Posterior vena cava (tissue), 2 donors: ENCODE results near the gene APOLD1. TPM values are rescaled to one million over a fixed set of nuclear protein-coding genes. Genes with fewer than 3 reads are reported as not detected.
"Not testable (repeated sequence)": the region's sequence is repeated elsewhere in the genome, so short reads cannot be mapped to it uniquely, and the experiment has no call there.

Source experiments
- DNase-seq: peaks from one replicate; pipeline ENCODE4 v3.0.0-alpha.2; 2020; ENCODE audit warnings: low spot score
- intact Hi-C, 2 donors: fragments of 100-400 bp; cut with DNase I; formaldehyde crosslinking; loops; one replicate each; pipeline versions ENCODE4 v1.14.1 to v1.14.2; 2022 to 2023
- total RNA-seq, 2 donors: library from RNA; stranded (reverse); fragmentation: NEBNext Ultra II Directional; extraction: Animal tissue kit (Norgen Biotek cat#: 25700); gene quantifications; one replicate each; pipeline ENCODE4 v1.2.1, GENCODE V29; 2021
- donor health status: DM: yes; HTN: yes; CAD: no.
- donor health status: DM: yes; HTN: yes; CAD: no.

APOLD1 gene
- total RNA-seq, 2 donors from 2014 or later: 22.4 to 45.1 TPM

GRCh38 chr12:12779529-12779928, 5.9 kb upstream of the APOLD1 start:
- no peak for DNase-seq
- intact Hi-C loops: no loop called here

GRCh38 chr12:12784116-12784515, 1.3 kb upstream of the APOLD1 start:
- intact Hi-C loops: no loop called here
- no peak for DNase-seq

GRCh38 chr12:12786351-12786705, 869 bp downstream of the APOLD1 start:
- intact Hi-C loops: no loop called here
- no peak for DNase-seq

DNA sequence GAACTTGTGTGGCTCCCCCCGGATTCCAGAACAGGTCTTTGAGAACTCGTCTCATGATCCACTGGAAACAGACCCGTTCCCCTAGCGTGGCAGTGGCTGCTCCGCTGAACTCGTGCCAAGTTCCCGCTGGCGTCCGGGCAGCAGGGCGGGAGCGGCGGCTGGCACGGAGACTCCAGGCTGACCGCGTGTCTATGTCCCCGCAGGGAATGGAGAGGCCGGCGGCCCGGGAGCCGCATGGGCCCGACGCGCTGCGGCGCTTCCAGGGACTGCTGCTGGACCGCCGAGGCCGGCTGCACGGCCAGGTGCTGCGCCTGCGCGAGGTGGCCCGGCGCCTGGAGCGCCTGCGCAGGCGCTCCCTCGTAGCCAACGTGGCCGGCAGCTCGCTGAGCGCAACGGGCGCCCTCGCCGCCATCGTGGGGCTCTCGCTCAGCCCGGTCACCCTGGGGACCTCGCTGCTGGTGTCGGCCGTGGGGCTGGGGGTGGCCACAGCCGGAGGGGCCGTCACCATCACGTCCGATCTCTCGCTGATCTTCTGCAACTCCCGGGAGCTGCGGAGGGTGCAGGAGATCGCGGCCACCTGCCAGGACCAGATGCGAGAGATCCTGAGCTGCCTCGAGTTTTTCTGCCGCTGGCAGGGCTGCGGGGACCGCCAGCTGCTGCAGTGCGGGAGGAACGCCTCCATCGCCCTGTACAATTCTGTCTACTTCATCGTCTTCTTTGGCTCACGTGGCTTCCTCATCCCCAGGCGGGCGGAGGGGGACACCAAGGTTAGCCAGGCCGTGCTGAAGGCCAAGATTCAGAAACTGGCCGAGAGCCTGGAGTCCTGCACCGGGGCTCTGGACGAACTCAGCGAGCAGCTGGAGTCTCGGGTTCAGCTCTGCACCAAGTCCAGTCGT, 1.5 kb downstream of the APOLD1 start:
- intact Hi-C loops: no loop called here
- peak; percentile 93 for DNase-seq

- DNase-seq: no peak
- intact Hi-C loops: no loop called here
These were observed 2.7 kb downstream of the APOLD1 start for GRCh38 chr12:12788131-12788530.

DNA sequence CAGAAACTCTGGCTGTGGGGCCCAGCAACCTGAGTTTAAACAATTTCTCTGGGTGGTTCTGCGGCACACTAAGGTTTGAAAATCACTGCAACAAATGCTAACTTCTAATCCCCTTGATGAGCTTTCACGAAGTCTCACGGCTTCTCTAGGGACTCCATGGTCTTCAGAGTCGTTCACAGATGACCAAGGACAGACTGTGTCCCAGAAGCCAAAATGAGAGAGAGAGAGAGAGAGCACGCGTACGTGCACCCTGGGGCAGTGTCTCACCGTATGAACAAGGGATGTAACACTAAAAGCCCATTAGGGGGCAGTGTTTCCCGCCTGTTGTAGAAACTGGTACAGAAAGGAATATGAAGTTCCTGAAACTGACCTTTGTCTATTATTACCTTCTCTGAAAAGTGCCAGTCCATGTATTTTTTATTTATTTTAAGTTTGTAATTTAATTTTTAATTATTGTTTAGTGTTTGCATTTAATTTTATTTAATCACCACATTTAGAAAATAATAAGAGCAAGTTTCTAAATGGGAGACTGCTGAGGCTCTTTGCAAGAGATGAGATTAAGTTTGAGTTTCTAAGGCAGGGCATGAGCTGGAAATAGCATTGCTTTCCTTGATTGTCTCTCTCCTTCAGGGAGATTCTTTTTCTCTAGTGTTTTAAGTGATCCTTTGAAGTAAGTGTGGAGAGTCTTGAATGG, 3.4 kb downstream of the APOLD1 start:
- intact Hi-C loops: no loop called here
- DNase-seq: no peak

DNA sequence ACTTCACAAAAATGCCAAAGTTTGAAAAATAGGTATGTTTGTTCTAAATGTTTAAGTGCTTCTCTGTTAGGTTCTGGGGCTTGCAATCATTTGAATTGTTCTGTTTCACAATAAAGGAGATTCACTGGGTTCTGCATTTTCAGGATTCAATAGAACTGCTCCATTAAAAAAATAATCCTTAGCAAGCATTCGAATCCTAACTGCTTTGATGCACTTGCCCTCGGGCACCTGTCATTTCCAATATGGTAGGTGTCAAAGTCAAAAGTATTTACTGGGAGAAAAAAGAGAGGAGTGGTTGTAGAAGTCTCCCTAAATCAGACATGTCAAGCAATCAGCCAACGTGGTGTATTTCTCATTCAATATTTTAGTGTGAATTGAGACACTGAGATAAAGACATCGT, 5.5 kb downstream of the APOLD1 start:
- no peak for DNase-seq
- intact Hi-C loops: no loop called here

GRCh38 chr12:12791756-12792369, 6.4 kb downstream of the APOLD1 start:
- no peak for DNase-seq
- intact Hi-C loops: no loop called here

GRCh38 chr12:12792421-12792820, 7.0 kb downstream of the APOLD1 start:
- intact Hi-C loops: no loop called here

GRCh38 chr12:12794686-12795085, 9.2 kb downstream of the APOLD1 start:
- intact Hi-C loops: no loop called here
- no peak for DNase-seq

More at GRCh38 chr12:12792421-12792820, 7.0 kb downstream of the APOLD1 start:
- no peak for DNase-seq

GRCh38 chr12:12796171-12796570, 10.7 kb downstream of the APOLD1 start:
- DNase-seq: no peak
- intact Hi-C loops: no loop called here

- intact Hi-C loops: no loop called here
These were observed 11.7 kb downstream of the APOLD1 start for GRCh38 chr12:12796928-12797793.

DNA sequence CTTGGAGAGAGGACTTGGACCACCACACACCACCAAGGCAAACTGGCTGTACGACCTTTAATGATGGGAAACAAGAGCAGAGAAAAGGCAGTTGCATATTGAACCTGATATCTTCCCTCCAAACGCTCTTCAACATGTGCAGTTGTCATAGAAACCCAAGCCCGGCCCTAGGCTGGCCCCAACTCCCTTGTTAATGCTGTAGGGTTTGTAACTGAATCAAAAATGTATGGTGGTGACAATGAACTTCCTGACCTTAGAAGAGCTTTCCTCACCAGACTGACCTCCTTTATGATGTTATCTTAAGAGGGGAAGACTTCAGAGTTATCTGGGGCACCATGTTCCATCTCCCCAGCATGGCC, 12.3 kb downstream of the APOLD1 start:
- intact Hi-C loops: no loop called here
- no peak for DNase-seq

More at GRCh38 chr12:12796928-12797793, 11.7 kb downstream of the APOLD1 start:
- no peak for DNase-seq

DNA sequence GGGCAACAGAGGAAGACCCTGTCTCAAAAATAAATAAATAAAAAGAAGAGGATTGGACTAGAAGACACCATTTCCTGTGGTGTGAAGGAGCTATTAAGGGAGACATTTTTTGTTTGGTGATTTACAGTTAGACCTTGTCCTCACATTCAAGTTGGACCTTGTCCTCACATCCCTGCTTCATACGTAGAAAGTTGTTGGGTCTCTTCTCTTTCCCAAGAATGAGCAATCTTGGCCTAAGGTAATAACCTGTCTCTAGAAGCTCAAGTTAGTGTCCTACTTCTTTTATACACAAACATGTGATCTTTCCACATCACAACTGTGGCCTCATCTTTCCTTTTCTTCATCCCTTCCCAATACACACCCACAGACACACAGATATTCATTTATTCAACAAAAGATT, 13.0 kb downstream of the APOLD1 start:
- intact Hi-C loops: no loop called here
- DNase-seq: no peak

DNA sequence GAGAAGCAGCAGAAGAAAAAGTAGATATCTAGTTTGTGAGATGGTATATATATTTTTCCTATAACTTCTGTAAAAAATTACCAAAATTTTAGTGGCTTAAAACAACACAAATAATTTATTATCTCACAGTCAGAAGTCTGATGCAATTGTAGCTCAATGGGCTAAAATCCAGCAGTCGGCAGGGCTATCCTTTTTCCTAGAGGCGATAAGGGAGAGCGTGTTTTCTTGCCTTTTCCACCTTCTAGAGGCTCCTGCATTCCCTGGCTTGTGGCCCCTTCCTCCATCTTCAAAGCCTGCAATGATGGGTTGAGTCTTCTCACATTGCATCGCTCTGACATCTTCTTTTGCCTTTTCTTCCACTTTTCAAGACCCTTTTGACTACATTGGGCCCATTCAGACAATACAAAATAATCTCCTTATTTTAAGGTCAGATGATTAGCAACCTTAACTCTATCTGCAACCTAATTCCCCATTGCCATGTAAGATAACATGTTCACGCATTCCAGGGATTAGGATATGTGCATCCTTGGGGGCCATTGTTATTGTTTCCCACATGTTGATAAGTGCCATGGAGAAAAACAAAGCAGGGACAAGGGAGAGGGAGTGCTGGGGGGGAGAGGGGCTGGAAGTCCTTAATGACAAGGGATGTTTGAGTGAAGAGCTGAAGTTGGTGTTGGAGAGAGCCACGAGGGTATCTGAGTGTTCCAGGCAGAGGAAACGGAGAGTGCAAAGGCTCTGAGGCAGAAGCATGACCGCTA, 13.9 kb downstream of the APOLD1 start:
- intact Hi-C loops: no loop called here
- no peak for DNase-seq

DNA sequence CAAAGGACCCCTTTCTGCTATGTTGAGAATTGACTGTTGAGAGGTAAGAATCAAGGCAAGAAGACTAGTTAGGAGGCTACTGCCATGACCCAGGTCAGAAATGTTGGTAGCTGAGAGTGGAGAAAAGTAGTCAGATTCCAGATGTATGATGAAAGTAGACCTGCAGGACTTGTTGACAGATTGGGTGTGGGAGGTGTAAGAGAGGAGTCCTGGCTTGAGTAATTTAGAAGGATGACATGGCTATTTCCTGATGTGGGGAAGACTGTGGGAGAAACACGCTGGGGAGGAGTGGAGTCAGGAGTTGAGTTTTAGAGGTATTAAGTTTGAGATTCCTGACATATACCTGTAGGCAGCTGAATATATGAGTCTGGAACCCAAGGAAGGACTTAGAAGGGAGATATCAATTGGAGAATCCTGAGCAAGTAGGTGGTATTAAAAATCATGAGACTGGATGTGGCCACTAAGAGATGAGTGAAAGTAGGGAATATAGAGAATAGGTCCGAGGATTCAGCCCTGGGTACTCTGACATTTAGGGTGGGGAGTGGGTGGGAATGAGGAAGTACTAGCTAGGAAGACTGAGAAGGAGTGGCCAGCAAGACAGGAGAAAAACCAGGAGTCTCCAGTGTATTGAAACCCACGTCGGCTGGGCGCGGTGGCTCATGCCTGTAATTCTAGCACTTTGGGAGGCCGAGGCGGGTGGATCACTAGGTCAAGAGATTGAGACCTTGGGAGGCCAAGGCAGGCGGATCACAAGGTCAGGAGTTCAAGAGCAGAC, 15.1 kb downstream of the APOLD1 start:
- intact Hi-C loops: no loop called here
- no peak for DNase-seq

- DNase-seq, intact Hi-C loops: not testable (repeated sequence)
These were observed 16.2 kb downstream of the APOLD1 start for GRCh38 chr12:12801656-12802055.

GRCh38 chr12:12803186-12803585, 17.7 kb downstream of the APOLD1 start:
- intact Hi-C loops: no loop called here
- no peak for DNase-seq
